C4-2B (cell line): ENCODE measurements around the gene LSMEM2.

Experiments
- H3K27ac ChIP-seq: fragments of 450-650 bp; 2 replicates; pipeline ENCODE4 v1.5.1; 2017
- CTCF ChIP-seq: fragments of 450-650 bp; conservative IDR thresholded peaks from 2 replicates; pipeline ENCODE4 v1.5.1; 2017; ENCODE audit warnings: mild to moderate bottlenecking
- ZFX ChIP-seq: fragments of 450-650 bp; IDR thresholded peaks from 2 replicates; pipeline ENCODE4 v1.6.1; 2017

LSMEM2 gene

GRCh38 chr3:50246517-50246954 is 32.4 kb upstream of the LSMEM2 start:
- no peak for TF ChIP-seq ZFX
- TF ChIP-seq CTCF: peak; percentile 80
- peak overlapping the region; percentile 6; the same call in 1 of the 2 replicates for H3K27ac ChIP-seq

- TF ChIP-seq CTCF (no peak), ZFX (no peak)
- no peak overlapping the region for H3K27ac ChIP-seq
Measured at GRCh38 chr3:50248387-50248786, 30.5 kb upstream of the LSMEM2 start.

- TF ChIP-seq CTCF (no peak), ZFX (no peak)
- H3K27ac ChIP-seq: no peak overlapping the region
Measured at GRCh38 chr3:50249457-50249856, 29.4 kb upstream of the LSMEM2 start.

- no peak for TF ChIP-seq CTCF
- no peak for TF ChIP-seq ZFX
- H3K27ac ChIP-seq: no peak overlapping the region
Measured at GRCh38 chr3:50250514-50250913, 28.4 kb upstream of the LSMEM2 start.

GRCh38 chr3:50251220-50251619 is 27.7 kb upstream of the LSMEM2 start:
- TF ChIP-seq CTCF: no peak
- TF ChIP-seq ZFX: no peak

GRCh38 chr3:50254577-50255250 is 24.2 kb upstream of the LSMEM2 start:
- no peak overlapping the region for H3K27ac ChIP-seq
- TF ChIP-seq ZFX: no peak
- TF ChIP-seq CTCF: no peak

More at GRCh38 chr3:50251220-50251619, 27.7 kb upstream of the LSMEM2 start:
- no peak overlapping the region for H3K27ac ChIP-seq

GRCh38 chr3:50255251-50255615 is 23.7 kb upstream of the LSMEM2 start:
- TF ChIP-seq ZFX: no peak
- TF ChIP-seq CTCF: no peak
- no peak overlapping the region for H3K27ac ChIP-seq
